HepG2 (cell line): ENCODE results near the gene KDM7A. TPM values are rescaled to one million over a fixed set of nuclear protein-coding genes. Genes with fewer than 3 reads are reported as not detected.

Source experiments
- CREB3 ChIP-seq: sonication (generic); formaldehyde crosslinking; IDR thresholded peaks from 2 replicates; pipeline ENCODE4 v1.5.0; 2020; ENCODE audit warnings: missing genetic modification reagents
- DNMT1 ChIP-seq: sonication (generic); formaldehyde crosslinking; IDR thresholded peaks from 2 replicates; pipeline ENCODE4 v1.5.1; 2020; ENCODE audit warnings: mild to moderate bottlenecking, missing genetic modification reagents
- DRAP1 ChIP-seq: IDR thresholded peaks from 2 replicates; pipeline ENCODE4 v1.6.1; 2016; ENCODE audit warnings: missing genetic modification reagents, missing compliant biosample characterization
- EZH2 ChIP-seq: conservative IDR thresholded peaks from 2 replicates; pipeline ENCODE4 v1.6.1; 2012; ENCODE audit warnings: mild to moderate bottlenecking, low read depth, low read length, moderate library complexity
- GABPB1 ChIP-seq: IDR thresholded peaks from 2 replicates; pipeline ENCODE4 v1.6.1; 2016; ENCODE audit warnings: mild to moderate bottlenecking, missing genetic modification reagents, moderate library complexity, missing compliant biosample characterization
- JARID2 ChIP-seq: sonication (generic); formaldehyde crosslinking; IDR thresholded peaks from 2 replicates; pipeline ENCODE4 v1.8.1; 2023; ENCODE audit warnings: missing genetic modification reagents, inconsistent platforms; ENCODE audit not compliant: insufficient replicate concordance
- KIAA2018 ChIP-seq: sonication (generic); formaldehyde crosslinking; IDR thresholded peaks from 2 replicates; pipeline ENCODE4 v1.5.0; 2020; ENCODE audit warnings: mild to moderate bottlenecking, missing genetic modification reagents, borderline replicate concordance
- MAFK ChIP-seq, 2 experiments: IDR thresholded peaks in 1 of 2; conservative IDR thresholded peaks in 1 of 2; 2 replicates each; pipeline ENCODE4 v1.6.1; 2011; ENCODE audit warnings: improper control_type of control experiment in 2 of 2, low read length in 2 of 2
- PAX8 ChIP-seq: sonication (generic); formaldehyde crosslinking; IDR thresholded peaks from 2 replicates; pipeline ENCODE4 v1.8.0; 2022; ENCODE audit warnings: mild to moderate bottlenecking, missing genetic modification reagents, borderline replicate concordance
- SALL1 ChIP-seq: sonication (generic); formaldehyde crosslinking; IDR thresholded peaks from 2 replicates; pipeline ENCODE4 v1.8.0; 2022; ENCODE audit warnings: mild to moderate bottlenecking, missing genetic modification reagents
- SMARCC2 ChIP-seq: fragments of 450-650 bp; IDR thresholded peaks from 2 replicates; pipeline ENCODE4 v1.6.1; 2017; ENCODE audit warnings: antibody characterized with exemption, mild to moderate bottlenecking
- ZFP36 ChIP-seq: fragments of 150-350 bp; IDR thresholded peaks from 2 replicates; pipeline ENCODE4 v1.6.1; 2018; ENCODE audit warnings: borderline replicate concordance, low read length, low read depth; ENCODE audit not compliant: partially characterized antibody
- ZFP41 ChIP-seq: sonication (generic); formaldehyde crosslinking; IDR thresholded peaks from 2 replicates; pipeline ENCODE4 v1.4.0; 2020; ENCODE audit warnings: mild to moderate bottlenecking, missing genetic modification reagents, borderline replicate concordance
- ZFX ChIP-seq: sonication (generic); formaldehyde crosslinking; IDR thresholded peaks from 2 replicates; pipeline ENCODE4 v1.4.0; 2020; ENCODE audit warnings: mild to moderate bottlenecking, low read depth, missing genetic modification reagents, moderate library complexity
- ZNF138 ChIP-seq: sonication (generic); formaldehyde crosslinking; IDR thresholded peaks from 2 replicates; pipeline ENCODE4 v1.5.0; 2020; ENCODE audit warnings: mild to moderate bottlenecking, low read depth, missing genetic modification reagents
- ZNF543 ChIP-seq: sonication (generic); formaldehyde crosslinking; IDR thresholded peaks from 2 replicates; pipeline ENCODE4 v1.4.0; 2020; ENCODE audit warnings: mild to moderate bottlenecking, missing genetic modification reagents
- ZNF557 ChIP-seq: sonication (generic); formaldehyde crosslinking; IDR thresholded peaks from 2 replicates; pipeline ENCODE4 v1.4.0; 2020; ENCODE audit warnings: missing genetic modification reagents
- ZNF879 ChIP-seq: sonication (generic); formaldehyde crosslinking; IDR thresholded peaks from 2 replicates; pipeline ENCODE4 v1.8.1; 2023; ENCODE audit warnings: missing genetic modification reagents
- polyA plus RNA-seq, 8 experiments: library from polyadenylated mRNA; depleted of rRNA in 3 of 8; stranded (reverse) in 7 of 8; unstranded in 1 of 8; fragments of >200 nt; fragmentation: Illumina TruSeq in 4 of 8; extraction: Trizol in 4 of 8; gene quantifications; 2 replicates each; pipeline versions ENCODE4 v1.2.1 to v1.2.3, GENCODE V29; 2011 to 2016; ENCODE audit warnings: low read depth in 4 of 8, missing spikeins in 1 of 8, mixed read lengths in 1 of 8; ENCODE audit not compliant: insufficient read depth in 1 of 8
- total RNA-seq, 5 experiments: library from RNA; depleted of rRNA; stranded (reverse); fragments of >200 nt; fragmentation: Illumina TruSeq; extraction: Trizol; gene quantifications; 2 replicates each; pipeline ENCODE4 v1.2.3, GENCODE V29; 2016; ENCODE audit warnings: low read depth in 1 of 5

The KDM7A gene
- total and polyA plus RNA-seq, 2 of the 13 experiments (the other 11 are each of a cell fraction or from before 2014, with no cell fraction given), result 10.8 to 16.8 TPM

- no peak for TF ChIP-seq ZNF138
- TF ChIP-seq PAX8 (CRISPR knock-in tag), result no peak
- TF ChIP-seq CREB3 (CRISPR knock-in tag), result no peak
- TF ChIP-seq SMARCC2, result no peak
- no peak for TF ChIP-seq ZNF557 (CRISPR knock-in tag)
- peak; percentile 74; the same call in 1 of the 2 replicates for TF ChIP-seq ZNF543 (CRISPR knock-in tag)
- no peak for TF ChIP-seq JARID2 (CRISPR knock-in tag)
- TF ChIP-seq ZFP36, result no peak
- no peak for TF ChIP-seq MAFK (conservative IDR thresholded peaks at IDR 0.05 in 1 of 2, IDR thresholded peaks at IDR 0.05 in 1 of 2; ENCODE audit: low read length in 2 of 2)
- no peak for TF ChIP-seq KIAA2018 (CRISPR knock-in tag)
- no peak for TF ChIP-seq DNMT1 (CRISPR knock-in tag)
- TF ChIP-seq GABPB1, result peak; percentile 47; the same call in 1 of the 2 replicates
- no peak for TF ChIP-seq EZH2
- TF ChIP-seq ZFP41 (CRISPR knock-in tag), result no peak
- TF ChIP-seq ZNF879, result no peak
- TF ChIP-seq ZFX (CRISPR knock-in tag), result peak; percentile 68
- TF ChIP-seq SALL1, result peak; percentile 97
- 0 out of 2 replicates have a peak, but pooled peaks have one; percentile 53 for TF ChIP-seq DRAP1 (CRISPR knock-in tag)
Measured at GRCh38 chr7:140049339-140050024, 127.3 kb downstream of the KDM7A start (continued).
